Measurements from ENCODE around the gene TTC27.

Gene TTC27

DNA sequence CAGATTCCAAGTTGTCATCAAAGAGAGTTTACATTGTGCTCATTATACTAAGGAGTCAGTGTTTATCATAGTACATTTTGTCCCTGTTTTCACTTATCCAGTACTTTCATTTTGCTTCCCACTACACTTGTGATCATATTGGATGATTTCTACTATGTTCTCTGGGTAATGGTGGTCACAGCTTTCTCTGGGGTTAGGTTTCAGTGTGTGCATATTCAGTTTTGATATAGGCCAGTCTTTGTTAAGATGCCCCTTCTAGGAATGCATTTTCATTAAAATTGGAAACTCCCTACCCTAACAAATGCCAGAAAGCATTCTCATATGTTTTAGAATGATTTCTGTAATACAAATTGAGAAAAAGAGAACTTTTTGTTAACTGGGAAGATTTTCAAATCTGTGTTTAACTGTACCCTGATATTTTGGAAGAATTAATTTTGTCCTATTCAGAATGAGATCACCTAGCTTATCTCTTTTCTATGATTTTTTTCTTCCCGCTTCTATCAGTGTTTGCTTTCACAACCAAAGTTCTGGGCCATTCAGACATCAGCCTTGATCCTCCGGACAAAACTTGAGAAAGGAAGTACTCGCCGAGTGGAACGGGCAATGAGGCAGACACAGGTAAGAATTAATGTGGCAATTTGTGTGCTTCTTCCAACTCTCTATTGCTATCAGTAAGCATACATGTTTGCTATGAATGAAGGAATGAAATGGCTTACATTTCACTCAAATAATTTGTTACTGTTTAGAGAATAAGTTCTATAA is 74.6 kb downstream of the TTC27 start:
- DNase-seq (ENCODE audit: low read depth, low spot score) = no peak
- in situ Hi-C loops (cut with HindIII; ENCODE audit: low sequenced_read_pairs) = no loop called here
- TF ChIP-seq, protein P1, sequence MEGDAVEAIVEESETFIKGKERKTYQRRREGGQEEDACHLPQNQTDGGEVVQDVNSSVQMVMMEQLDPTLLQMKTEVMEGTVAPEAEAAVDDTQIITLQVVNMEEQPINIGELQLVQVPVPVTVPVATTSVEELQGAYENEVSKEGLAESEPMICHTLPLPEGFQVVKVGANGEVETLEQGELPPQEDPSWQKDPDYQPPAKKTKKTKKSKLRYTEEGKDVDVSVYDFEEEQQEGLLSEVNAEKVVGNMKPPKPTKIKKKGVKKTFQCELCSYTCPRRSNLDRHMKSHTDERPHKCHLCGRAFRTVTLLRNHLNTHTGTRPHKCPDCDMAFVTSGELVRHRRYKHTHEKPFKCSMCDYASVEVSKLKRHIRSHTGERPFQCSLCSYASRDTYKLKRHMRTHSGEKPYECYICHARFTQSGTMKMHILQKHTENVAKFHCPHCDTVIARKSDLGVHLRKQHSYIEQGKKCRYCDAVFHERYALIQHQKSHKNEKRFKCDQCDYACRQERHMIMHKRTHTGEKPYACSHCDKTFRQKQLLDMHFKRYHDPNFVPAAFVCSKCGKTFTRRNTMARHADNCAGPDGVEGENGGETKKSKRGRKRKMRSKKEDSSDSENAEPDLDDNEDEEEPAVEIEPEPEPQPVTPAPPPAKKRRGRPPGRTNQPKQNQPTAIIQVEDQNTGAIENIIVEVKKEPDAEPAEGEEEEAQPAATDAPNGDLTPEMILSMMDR (IDR thresholded peaks at IDR 0.05; ENCODE audit: low read depth, low read length) = no peak
- no peak overlapping the region for H3K4me3 ChIP-seq (ENCODE audit: low read depth, low read length)

DNA sequence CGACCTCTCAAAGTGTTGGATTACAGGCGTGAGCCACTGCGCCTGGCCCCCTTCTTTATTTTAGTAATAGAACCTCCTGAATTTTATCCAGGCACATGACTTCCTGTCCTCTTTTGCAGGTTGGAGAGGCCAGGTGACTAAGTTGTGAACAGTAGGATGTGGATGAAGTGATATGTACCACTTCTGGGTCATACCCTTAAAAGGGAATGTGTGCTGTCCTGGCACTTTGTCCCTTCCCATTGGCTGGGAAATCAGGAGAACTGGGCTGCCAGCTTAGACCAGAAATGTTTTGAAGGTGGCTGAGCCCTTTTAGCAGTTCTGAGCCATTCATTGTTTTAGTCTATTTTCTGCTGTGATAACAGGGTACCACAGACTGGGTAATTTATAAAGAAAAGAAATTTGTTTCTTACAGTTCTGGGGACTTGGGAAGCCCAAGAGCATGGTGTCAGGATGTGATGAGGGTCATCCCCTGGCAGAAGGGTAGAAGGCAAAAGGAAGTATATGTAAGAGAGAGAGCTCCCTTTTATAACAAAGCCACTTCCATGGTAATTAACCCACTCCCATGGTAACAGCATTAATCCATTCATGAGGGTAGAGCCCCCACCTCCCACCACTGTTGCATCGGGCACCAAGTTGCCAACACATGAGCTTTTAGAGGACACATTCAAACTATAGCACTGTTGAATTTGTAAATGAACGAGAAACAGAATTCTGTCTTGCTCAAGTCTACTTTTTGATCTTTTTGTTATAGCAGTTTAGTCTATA is 79.1 kb downstream of the TTC27 start:
- TF ChIP-seq, protein P1 (IDR thresholded peaks at IDR 0.05; ENCODE audit: low read depth, low read length) = no peak
- no peak for DNase-seq (ENCODE audit: low read depth, low spot score)
- in situ Hi-C loops (cut with HindIII; ENCODE audit: low sequenced_read_pairs) = no loop called here
- H3K4me3 ChIP-seq (ENCODE audit: low read depth, low read length) = no peak overlapping the region

DNA sequence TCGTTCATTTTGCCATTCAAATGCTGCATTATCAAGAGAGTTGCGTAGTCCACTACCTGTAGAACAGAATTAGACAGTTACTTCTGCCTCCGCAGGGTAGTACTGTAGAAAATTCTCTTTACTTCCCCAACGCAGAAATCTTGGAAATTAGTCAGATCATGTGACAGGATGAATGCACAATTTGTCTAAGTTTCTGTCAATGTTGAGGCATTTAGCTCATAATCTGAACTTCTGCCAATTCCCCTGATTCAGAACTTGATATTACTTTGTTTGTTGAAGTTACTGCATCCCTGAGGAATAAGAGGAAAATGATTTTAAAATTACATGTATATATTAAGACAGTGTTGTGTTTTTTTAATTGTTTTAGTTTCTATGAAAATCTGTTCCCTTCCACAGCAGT is 83.4 kb downstream of the TTC27 start:
- H3K4me3 ChIP-seq (ENCODE audit: low read depth, low read length) = no peak overlapping the region
- TF ChIP-seq, protein P1 (IDR thresholded peaks at IDR 0.05; ENCODE audit: low read depth, low read length) = no peak
- in situ Hi-C loops (cut with HindIII; ENCODE audit: low sequenced_read_pairs) = no loop called here
- peak; percentile 82 for DNase-seq (ENCODE audit: low read depth, low spot score)

DNA sequence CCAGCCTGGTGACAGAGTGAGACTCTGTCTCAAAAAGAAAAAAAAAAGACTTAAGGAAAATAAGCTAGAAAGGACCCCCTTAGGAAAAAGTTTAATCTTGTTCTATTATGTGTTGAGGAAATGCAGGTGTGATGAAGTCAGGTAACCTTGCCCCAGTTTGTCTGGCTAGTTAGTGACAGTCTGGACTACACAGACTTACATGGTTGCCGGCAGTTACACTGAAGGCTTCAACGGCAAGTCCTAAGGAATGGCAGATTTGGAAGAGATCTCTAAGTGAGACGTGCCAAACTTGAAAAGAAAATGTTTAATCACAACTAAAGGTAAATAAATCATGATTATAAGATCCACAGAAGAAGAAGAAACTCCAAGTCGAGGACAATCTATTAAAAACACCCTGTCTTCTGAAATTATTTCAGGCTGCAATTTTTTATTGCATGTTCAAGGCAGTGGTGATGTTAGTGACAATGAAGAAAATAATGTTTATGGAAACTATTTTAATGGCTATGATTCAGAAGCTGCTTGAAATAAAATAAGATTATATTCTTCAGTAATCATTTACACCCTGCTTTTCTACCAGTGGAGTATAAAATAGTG is 84.2 kb downstream of the TTC27 start:
- DNase-seq (ENCODE audit: low read depth, low spot score) = no peak
- H3K4me3 ChIP-seq (ENCODE audit: low read depth, low read length) = no peak overlapping the region
- in situ Hi-C loops (cut with HindIII; ENCODE audit: low sequenced_read_pairs) = no loop called here
- TF ChIP-seq, protein P1 (IDR thresholded peaks at IDR 0.05; ENCODE audit: low read depth, low read length) = no peak

DNA sequence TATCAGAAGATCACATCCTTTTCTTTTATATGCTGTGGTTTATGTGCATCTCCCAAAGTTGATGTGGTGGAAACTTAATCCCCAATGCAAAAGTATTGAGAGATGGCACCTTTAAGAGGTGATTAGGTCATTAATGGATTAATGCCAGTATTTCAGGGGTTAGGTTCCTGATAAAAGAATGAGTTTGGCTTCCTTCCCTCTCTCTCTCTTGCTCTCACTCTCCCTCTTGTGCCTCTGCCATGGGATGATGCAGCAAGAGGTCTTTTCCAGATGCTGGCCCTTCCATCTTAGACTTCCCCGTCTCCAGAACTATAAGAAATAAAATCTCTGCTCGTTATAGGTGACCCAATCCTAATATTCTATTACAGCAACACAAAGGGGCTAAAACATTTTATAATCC is 85.0 kb downstream of the TTC27 start:
- no peak overlapping the region for H3K4me3 ChIP-seq (ENCODE audit: low read depth, low read length)
- TF ChIP-seq, protein P1 (IDR thresholded peaks at IDR 0.05; ENCODE audit: low read depth, low read length) = no peak
- in situ Hi-C loops (cut with HindIII; ENCODE audit: low sequenced_read_pairs) = no loop called here
- no peak for DNase-seq (ENCODE audit: low read depth, low spot score)

DNA sequence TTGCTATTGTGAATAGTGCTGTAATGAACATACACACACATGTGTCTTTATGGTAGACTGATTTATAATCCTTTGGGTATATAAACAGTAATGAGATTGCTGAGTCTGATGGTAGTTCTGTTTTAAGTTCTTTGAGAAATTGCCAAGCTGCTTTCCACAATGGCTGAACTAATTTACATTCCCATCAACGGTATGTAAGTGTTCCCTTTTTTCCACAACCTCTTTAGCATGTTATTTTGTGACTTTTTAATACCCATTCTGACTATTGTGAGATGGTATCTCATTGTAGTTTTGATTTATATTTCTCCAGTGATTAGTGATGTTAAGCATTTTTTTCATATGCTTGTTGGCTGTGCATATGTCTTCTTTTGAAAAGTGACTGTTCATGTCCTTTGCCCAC is 86.7 kb downstream of the TTC27 start:
- DNase-seq (ENCODE audit: low read depth, low spot score) = no peak
- H3K4me3 ChIP-seq (ENCODE audit: low read depth, low read length) = no peak overlapping the region
- in situ Hi-C loops (cut with HindIII; ENCODE audit: low sequenced_read_pairs) = no loop called here
- TF ChIP-seq, protein P1 (IDR thresholded peaks at IDR 0.05; ENCODE audit: low read depth, low read length) = no peak

All from astrocyte of the spinal cord (primary cell).